H1 (cell line): Measurements from ENCODE around the gene LBH. TPM values are rescaled to one million over a fixed set of nuclear protein-coding genes. Genes with fewer than 3 reads are reported as not detected.

Source experiments
- GTF2F1 ChIP-seq: IDR thresholded peaks from 2 replicates; pipeline ENCODE4 v1.6.1; 2012; ENCODE audit warnings: low read depth, low read length, improper control_type of control experiment, borderline replicate concordance
- polyA plus RNA-seq, 7 experiments: library from polyadenylated mRNA; depleted of rRNA in 3 of 7; stranded (reverse) in 5 of 7; unstranded in 2 of 7; fragments of >200 nt in 5 of 7; fragments of 200-250 nt in 2 of 7; gene quantifications; 1 replicate in 5 of 7; 2 replicates in 1 of 7; 4 replicates in 1 of 7; pipeline versions ENCODE4 v1.2.1 to v1.2.3, GENCODE V29; 2011 to 2013; ENCODE audit warnings: missing spikeins in 2 of 7, mixed read lengths in 2 of 7
- total RNA-seq: library from RNA; stranded (reverse); fragmentation: NEBNext Ultra II Directional; extraction: Animal tissue kit (Norgen Biotek cat#: 25700); gene quantifications from 2 replicates; pipeline ENCODE4 v1.2.1, GENCODE V29; 2021

Gene LBH
- total and polyA plus RNA-seq, 2 of the 8 experiments (the other 6 are each of a cell fraction or from before 2014, with no cell fraction given) = 25.7 to 34.5 TPM

DNA sequence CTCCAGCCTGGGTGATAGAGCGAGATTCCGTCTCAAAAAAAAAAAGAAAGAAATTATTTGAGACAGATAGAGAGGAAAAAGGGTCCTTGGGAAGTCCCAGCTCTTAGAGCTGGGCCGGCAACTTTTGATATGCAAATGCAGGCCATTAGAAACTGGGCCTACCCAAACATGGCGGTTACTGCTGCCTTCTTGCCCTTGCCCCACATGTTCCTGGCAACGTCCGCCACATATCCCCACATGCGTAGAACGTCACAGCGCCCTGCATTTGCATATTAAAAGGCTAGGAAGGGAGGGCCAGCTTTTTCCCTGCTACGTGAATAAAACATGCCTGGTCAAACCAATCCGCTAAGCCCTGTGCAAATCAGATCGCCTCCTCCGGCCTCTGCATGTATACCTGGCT is 40.7 kb upstream of the LBH start (continued):
- no peak for TF ChIP-seq GTF2F1
